Common myeloid progenitor, CD34-positive (primary cell): ENCODE data around the gene KIF17.
"Not testable (repeated sequence)": the region's sequence is repeated elsewhere in the genome, so short reads cannot be mapped to it uniquely, and the experiment has no call there.

ENCODE experiments used
- CTCF ChIA-PET: fragments of 350-600 bp; sonication (Branson Sonifier 250); formaldehyde crosslinking; loops from one replicate; lab custom pipeline; 2021; ENCODE audit warnings: antibody characterized with exemption; lab: Charles Lee
- POLR2A ChIA-PET: fragments of 350-600 bp; sonication (Branson Sonifier 250); formaldehyde crosslinking; loops from one replicate; lab custom pipeline; 2021; ENCODE audit warnings: antibody characterized with exemption; lab: Charles Lee
- DNase-seq, 3 donors: peaks; one replicate each; pipeline versions ENCODE4 v3.0.0 to v3.0.0-alpha.2; 2013
- H3K27ac ChIP-seq, 2 experiments: 1 replicate in 1 of 2; 2 replicates in 1 of 2; pipeline ENCODE4 v1.7.0; 2013; ENCODE audit warnings: inconsistent platforms in 2 of 2, low read length in 2 of 2, mild to moderate bottlenecking in 2 of 2, low read depth in 1 of 2, moderate library complexity in 1 of 2; ENCODE audit not compliant: severe bottlenecking in 2 of 2, insufficient read depth in 1 of 2, poor library complexity in 1 of 2
- H3K27me3 ChIP-seq, 5 experiments: replicated peaks in 2 of 5; 1 replicate in 3 of 5; 2 replicates in 2 of 5; pipeline versions ENCODE4 v1.6.1 to v1.7.0; 2013; ENCODE audit warnings: low read length in 4 of 5, mild to moderate bottlenecking in 2 of 5, moderate library complexity in 2 of 5, inconsistent platforms in 1 of 5; ENCODE audit not compliant: insufficient read depth in 5 of 5, control insufficient read depth in 4 of 5
- H3K36me3 ChIP-seq, 4 experiments: 1 replicate in 2 of 4; 2 replicates in 2 of 4; pipeline versions ENCODE4 v1.6.1 to v1.7.0; 2013; ENCODE audit warnings: low read length in 3 of 4, control low read depth in 1 of 4, mild to moderate bottlenecking in 1 of 4; ENCODE audit not compliant: control insufficient read depth in 4 of 4, insufficient read depth in 4 of 4
- H3K4me1 ChIP-seq, 4 experiments: 1 replicate in 3 of 4; 2 replicates in 1 of 4; pipeline versions ENCODE4 v1.6.1 to v1.7.1; 2013; ENCODE audit warnings: low read length in 3 of 4, mild to moderate bottlenecking in 3 of 4, control low read depth in 1 of 4, inconsistent platforms in 1 of 4, moderate library complexity in 1 of 4; ENCODE audit not compliant: control insufficient read depth in 4 of 4, insufficient read depth in 4 of 4; ENCODE audit errors: control extremely low read depth in 1 of 4
- H3K4me3 ChIP-seq, 7 experiments: 1 replicate in 4 of 7; 2 replicates in 3 of 7; pipeline versions ENCODE4 v1.5.1 to v1.7.0; 2013; ENCODE audit warnings: mild to moderate bottlenecking in 7 of 7, low read length in 6 of 7, moderate library complexity in 6 of 7, inconsistent platforms in 2 of 7, low read depth in 2 of 7, control low read depth in 1 of 7; ENCODE audit not compliant: insufficient read depth in 4 of 7, control insufficient read depth in 1 of 7; ENCODE audit errors: extremely low read depth in 1 of 7
- H3K9me3 ChIP-seq, 5 experiments: 1 replicate in 4 of 5; 2 replicates in 1 of 5; pipeline versions ENCODE4 v1.6.1 to v1.7.1; 2013; ENCODE audit warnings: low read length in 4 of 5, mild to moderate bottlenecking in 2 of 5, inconsistent platforms in 1 of 5, low read depth in 1 of 5, moderate library complexity in 1 of 5; ENCODE audit not compliant: control insufficient read depth in 4 of 5, insufficient read depth in 2 of 5; ENCODE audit errors: control extremely low read depth in 1 of 5
- WGBS: methylation state at CpG from one replicate; pipeline ENCODE4 v1.1.5; 2013; ENCODE audit not compliant: insufficient coverage; 5-methylcytosine and 5-hydroxymethylcytosine counted together

The KIF17 gene

DNA sequence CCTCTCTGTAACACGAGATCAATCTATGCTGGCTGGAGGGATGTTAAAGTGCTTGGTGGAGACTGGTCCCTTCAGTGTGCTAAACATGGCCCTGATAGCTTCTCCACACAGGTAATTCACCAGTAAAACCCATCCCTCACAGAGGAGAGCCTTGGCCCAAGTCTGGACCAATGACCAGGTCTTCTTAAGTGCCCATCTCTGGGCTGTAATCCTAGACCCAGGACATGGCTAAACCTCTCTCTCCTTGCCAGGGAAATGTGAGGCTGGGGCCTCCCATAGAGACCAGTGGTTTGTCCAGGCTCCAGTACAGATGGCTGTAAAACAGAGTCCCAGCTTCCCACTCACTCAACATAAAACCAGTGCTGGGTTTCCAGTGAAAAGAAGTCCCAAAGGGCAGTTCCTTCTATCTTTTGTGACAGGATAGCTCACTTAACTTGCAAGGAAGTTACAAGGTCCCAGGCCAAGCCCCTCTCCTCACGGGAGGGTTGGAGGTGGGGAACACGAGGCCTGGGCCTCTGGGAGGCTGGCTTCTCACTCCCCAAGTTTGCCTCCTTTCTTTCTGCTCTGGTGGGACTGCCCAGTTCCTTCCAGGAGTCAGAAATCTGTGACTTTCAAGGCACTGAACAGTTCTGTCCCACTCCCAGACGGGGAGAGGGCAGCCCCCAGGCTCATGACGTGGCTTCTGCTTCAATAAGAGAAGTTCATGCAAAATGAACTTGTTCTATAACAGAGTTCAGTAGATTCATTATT is 2.2 kb upstream of the KIF17 start:
- peaks cover 5 to 46% (median 24%) of the 10 kb centered on the region in 5 experiments for H3K27me3 ChIP-seq
- no peaks in the 10 kb centered on the region for H3K36me3 ChIP-seq
- POLR2A ChIA-PET: interaction anchor here (1.2 kb wide), 1 partner anchor 11 kb away, joined by 4 read pairs; no protein-coding TSS in a partner anchor
- H3K4me3 ChIP-seq: no peak overlapping the region
- DNase-seq: no peak
- WGBS: 86% methylated on average over 3 of the region's 5 CpGs
- no peaks in the 10 kb centered on the region for H3K9me3 ChIP-seq
- peaks cover 0 to 10% (median 9%) of the 10 kb centered on the region in 4 experiments for H3K4me1 ChIP-seq
- CTCF ChIA-PET: interaction anchor here (0.7 to 2.5 kb wide), 2 partner anchors 12 to 22 kb away, joined by 3 to 14 read pairs; no protein-coding TSS in a partner anchor
- H3K27ac ChIP-seq: no peak overlapping the region

DNA sequence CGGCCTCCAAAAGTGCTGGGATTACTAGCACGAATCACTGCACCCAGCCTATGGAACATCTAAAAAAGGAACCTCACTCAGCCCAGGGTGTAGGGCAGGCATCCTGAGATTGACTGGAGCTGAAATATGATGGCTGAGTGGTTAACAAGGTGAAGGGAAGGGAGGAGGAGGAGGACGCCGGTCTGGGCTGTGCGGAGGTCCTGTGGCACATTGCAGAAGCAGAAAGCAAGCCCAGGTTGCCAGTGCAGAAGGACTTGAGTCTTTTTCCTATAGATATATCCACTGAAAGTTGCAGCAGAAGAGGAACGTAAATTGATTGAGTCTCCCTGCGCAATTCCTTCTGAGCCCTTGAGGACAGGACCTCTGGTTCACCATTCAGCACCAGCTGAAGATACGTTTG is 1.5 kb upstream of the KIF17 start:
- H3K4me1 ChIP-seq: peaks cover 0 to 10% (median 9%) of the 10 kb centered on the region in 4 experiments
- no peak for DNase-seq
- CTCF ChIA-PET: interaction anchor here (2.0 to 2.5 kb wide), 2 partner anchors 8 to 21 kb away, joined by 11 to 14 read pairs; no protein-coding TSS in a partner anchor
- H3K27me3 ChIP-seq: peaks cover 5 to 49% (median 26%) of the 10 kb centered on the region in 5 experiments
- WGBS: 85% methylated on average over 8 of the region's 8 CpGs
- H3K36me3 ChIP-seq: no peaks in the 10 kb centered on the region
- no peak overlapping the region for H3K27ac ChIP-seq
- POLR2A ChIA-PET: interaction anchor here (1.2 kb wide), 1 partner anchor 11 kb away, joined by 4 read pairs; no protein-coding TSS in a partner anchor
- H3K4me3 ChIP-seq: no peak overlapping the region
- H3K9me3 ChIP-seq: no peaks in the 10 kb centered on the region

DNA sequence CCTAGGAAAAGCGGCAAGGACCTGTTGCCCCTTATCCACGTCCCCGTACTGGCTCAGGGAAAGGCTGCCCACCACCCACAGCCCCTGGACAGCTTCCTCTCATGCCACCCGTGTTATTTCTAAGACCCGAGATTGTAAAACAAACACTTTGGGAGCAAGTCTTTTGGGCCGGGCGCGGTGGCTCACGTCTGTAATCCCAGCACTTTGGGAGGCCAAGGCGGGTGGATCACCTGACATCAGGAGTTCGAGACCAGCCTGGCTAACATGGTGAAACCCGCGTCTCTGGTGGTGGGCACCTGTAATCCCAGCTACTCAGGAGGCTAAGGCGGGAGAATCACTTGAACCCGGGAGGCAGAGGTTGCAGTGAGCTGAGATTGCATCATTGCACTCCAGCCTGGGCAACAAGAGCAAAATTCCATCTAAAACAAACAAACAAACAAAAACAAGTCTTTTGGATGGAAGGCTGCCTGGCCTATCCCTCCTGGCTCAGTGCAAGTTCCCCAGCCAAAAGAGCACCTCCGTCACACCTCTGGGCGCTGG is 606 bp upstream of the KIF17 start:
- POLR2A ChIA-PET: interaction anchor here (0.5 to 0.8 kb wide), 2 partner anchors 8 to 11 kb away, joined by 3 read pairs; no protein-coding TSS in a partner anchor
- peak overlapping the region in 5 of 7 experiments; percentile 3 to 59 (median 37) for H3K4me3 ChIP-seq

DNA sequence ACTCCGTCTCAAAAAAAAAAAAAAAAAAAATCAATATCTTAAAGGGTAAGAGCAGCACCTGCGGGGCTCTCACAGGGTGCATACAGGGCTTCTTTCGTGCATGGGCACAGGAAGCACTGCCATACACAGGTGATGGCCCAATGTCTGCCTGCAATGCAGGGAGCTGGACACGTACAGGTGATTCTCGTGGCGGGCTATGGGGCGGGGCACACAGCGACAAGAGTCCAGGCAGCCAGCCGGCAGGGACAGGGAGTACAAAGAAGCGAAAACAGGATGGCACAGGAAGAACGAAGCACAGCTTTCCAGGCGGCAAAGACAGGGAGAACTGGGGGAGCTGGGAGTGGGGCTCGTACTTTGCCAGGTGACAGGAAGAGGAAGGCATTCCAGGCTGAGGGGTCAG is 1.6 kb downstream of the KIF17 start:
- H3K36me3 ChIP-seq: no peaks in the 10 kb centered on the region
- H3K27ac ChIP-seq: no peak overlapping the region
- H3K27me3 ChIP-seq: peaks cover 5 to 49% (median 26%) of the 10 kb centered on the region in 5 experiments
- no peak for DNase-seq
- peaks cover 0 to 10% (median 9%) of the 10 kb centered on the region in 4 experiments for H3K4me1 ChIP-seq
- no peaks in the 10 kb centered on the region for H3K9me3 ChIP-seq
- CTCF ChIA-PET: interaction anchor here (0.9 to 1.4 kb wide), 3 partner anchors 11 to 24 kb away, joined by 3 to 5 read pairs (median 3); no protein-coding TSS in a partner anchor
- no peak overlapping the region for H3K4me3 ChIP-seq
- POLR2A ChIA-PET: no interaction called here
- WGBS: 87% methylated on average over 6 of the region's 13 CpGs

More for the DNA sequence above, 606 bp upstream of the KIF17 start:
- not testable (repeated sequence) for H3K9me3 ChIP-seq, H3K27ac ChIP-seq, H3K36me3 ChIP-seq, H3K4me1 ChIP-seq, DNase-seq
- CTCF ChIA-PET: interaction anchor here (0.8 to 2.5 kb wide), 3 partner anchors 9 to 20 kb away, joined by 3 to 14 read pairs (median 11); no protein-coding TSS in a partner anchor
- peaks cover 5 to 49% (median 26%) of the 10 kb centered on the region in 5 experiments for H3K27me3 ChIP-seq
- WGBS: 65% methylated on average over 12 of the region's 17 CpGs

DNA sequence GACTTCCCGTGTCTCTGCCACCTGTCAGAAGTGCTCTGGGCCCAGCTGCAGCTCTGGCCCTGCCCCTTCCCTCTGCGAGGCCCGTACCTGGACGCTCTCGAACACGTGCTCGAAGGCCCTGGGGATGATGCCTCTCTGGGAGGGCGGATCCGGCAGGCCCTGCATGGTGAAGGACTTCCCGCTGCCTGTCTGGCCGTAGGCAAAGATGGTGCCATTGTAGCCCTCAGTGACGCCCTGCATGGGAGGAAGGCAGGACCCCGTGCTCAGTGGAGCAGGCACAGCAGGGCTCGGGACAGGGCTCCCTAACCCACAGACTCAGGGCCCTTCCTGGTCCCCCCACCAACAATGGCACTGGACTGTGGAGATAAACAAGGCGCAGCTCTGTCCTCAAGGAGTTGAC is 2.4 kb downstream of the KIF17 start:
- Histone ChIP-seq H3K27me3 (peaks cover 5 to 49% (median 26%) of the 10 kb centered on the region in 5 experiments), H3K27ac (no peak overlapping the region), H3K4me1 (peaks cover 0 to 10% (median 9%) of the 10 kb centered on the region in 4 experiments), H3K9me3 (no peaks in the 10 kb centered on the region), H3K4me3 (no peak overlapping the region), H3K36me3 (no peaks in the 10 kb centered on the region)
- DNase-seq: no peak
- POLR2A ChIA-PET: interaction anchor here (0.6 kb wide), 1 partner anchor 36 kb away, joined by 5 read pairs; no protein-coding TSS in a partner anchor
- CTCF ChIA-PET: interaction anchor here (0.9 to 2.6 kb wide), 3 partner anchors 10 to 18 kb away, joined by 3 to 8 read pairs (median 5); no protein-coding TSS in a partner anchor
- 88% methylated on average over 11 of the region's 15 CpGs for WGBS

DNA sequence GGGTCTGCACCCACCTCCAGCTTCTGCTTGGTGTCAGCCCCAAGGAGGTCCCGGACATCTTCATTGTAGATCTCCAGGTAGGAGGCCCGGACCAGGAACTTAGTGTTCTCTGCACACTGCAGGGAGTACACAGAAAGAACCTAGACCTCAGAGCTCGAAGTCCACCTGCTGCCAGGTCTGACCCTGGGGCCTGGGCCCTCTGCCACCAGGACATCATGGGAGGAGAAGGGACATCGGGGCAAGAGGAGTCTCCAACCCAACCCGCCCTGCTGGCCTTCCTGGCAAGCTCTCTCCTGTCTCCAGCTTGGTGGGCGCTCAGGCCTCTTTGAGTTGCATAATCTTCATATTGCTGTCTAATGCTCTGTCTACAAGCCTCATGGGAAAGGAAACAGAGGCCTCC is 4.4 kb downstream of the KIF17 start:
- H3K4me1 ChIP-seq: peaks cover 0 to 10% (median 9%) of the 10 kb centered on the region in 4 experiments
- no peak overlapping the region for H3K27ac ChIP-seq
- no peaks in the 10 kb centered on the region for H3K9me3 ChIP-seq
- H3K36me3 ChIP-seq: no peaks in the 10 kb centered on the region
- ChIA-PET POLR2A (no interaction called here), CTCF (interaction anchor here (0.7 to 2.6 kb wide), 2 partner anchors 16 to 31 kb away, joined by 3 to 8 read pairs; no protein-coding TSS in a partner anchor)
- H3K4me3 ChIP-seq: no peak overlapping the region
- DNase-seq: no peak
- 100% methylated on average over 5 of the region's 6 CpGs for WGBS
- H3K27me3 ChIP-seq: peaks cover 5 to 35% (median 11%) of the 10 kb centered on the region in 5 experiments
